HepG2 (cell line): ENCODE data around the gene ALCAM. TPM values are rescaled to one million over a fixed set of nuclear protein-coding genes. Genes with fewer than 3 reads are reported as not detected.

Experiments
- BORCS8-MEF2B ChIP-seq: sonication (generic); formaldehyde crosslinking; IDR thresholded peaks from 2 replicates; pipeline ENCODE4 v1.8.0; 2022; ENCODE audit warnings: mild to moderate bottlenecking, missing genetic modification reagents
- KDM6A ChIP-seq: IDR thresholded peaks from 2 replicates; pipeline ENCODE4 v1.6.1; 2016; ENCODE audit warnings: low read depth
- MIER2 ChIP-seq: IDR thresholded peaks from 2 replicates; pipeline ENCODE4 v1.6.1; 2016; ENCODE audit warnings: missing biosample characterization, missing genetic modification reagents
- PREB ChIP-seq: sonication (generic); formaldehyde crosslinking; IDR thresholded peaks from 2 replicates; pipeline ENCODE4 v1.4.0; 2020; ENCODE audit warnings: missing genetic modification reagents
- RNF219 ChIP-seq: sonication (generic); formaldehyde crosslinking; IDR thresholded peaks from 2 replicates; pipeline ENCODE4 v1.5.0; 2020; ENCODE audit warnings: mild to moderate bottlenecking, missing genetic modification reagents
- RXRB ChIP-seq: IDR thresholded peaks from 2 replicates; pipeline ENCODE4 v1.6.1; 2016; ENCODE audit warnings: borderline replicate concordance, missing genetic modification reagents, missing compliant biosample characterization
- ZFAT ChIP-seq: sonication (generic); formaldehyde crosslinking; conservative IDR thresholded peaks from 2 replicates; pipeline ENCODE4 v1.8.1; 2023; ENCODE audit warnings: missing genetic modification reagents, inconsistent platforms
- ZNF124 ChIP-seq: sonication (generic); formaldehyde crosslinking; IDR thresholded peaks from 2 replicates; pipeline ENCODE4 v1.4.0; 2020; ENCODE audit warnings: missing genetic modification reagents
- ZNF143 ChIP-seq: sonication (generic); formaldehyde crosslinking; IDR thresholded peaks from 2 replicates; pipeline ENCODE4 v1.4.0; 2020; ENCODE audit warnings: missing genetic modification reagents
- ZNF224 ChIP-seq: sonication (generic); formaldehyde crosslinking; IDR thresholded peaks from 2 replicates; pipeline ENCODE4 v1.5.0; 2020; ENCODE audit warnings: mild to moderate bottlenecking, missing genetic modification reagents
- ZNF546 ChIP-seq: sonication (generic); formaldehyde crosslinking; conservative IDR thresholded peaks from 2 replicates; pipeline ENCODE4 v1.8.1; 2023; ENCODE audit warnings: mild to moderate bottlenecking, missing genetic modification reagents
- ZNF570 ChIP-seq: sonication (generic); formaldehyde crosslinking; IDR thresholded peaks from 2 replicates; pipeline ENCODE4 v1.4.0; 2020; ENCODE audit warnings: mild to moderate bottlenecking, missing genetic modification reagents, borderline replicate concordance
- polyA plus RNA-seq, 8 experiments: library from polyadenylated mRNA; depleted of rRNA in 3 of 8; stranded (reverse) in 7 of 8; unstranded in 1 of 8; fragments of >200 nt; fragmentation: Illumina TruSeq in 4 of 8; extraction: Trizol in 4 of 8; gene quantifications; 2 replicates each; pipeline versions ENCODE4 v1.2.1 to v1.2.3, GENCODE V29; 2011 to 2016; ENCODE audit warnings: low read depth in 4 of 8, missing spikeins in 1 of 8, mixed read lengths in 1 of 8; ENCODE audit not compliant: insufficient read depth in 1 of 8
- total RNA-seq, 5 experiments: library from RNA; depleted of rRNA; stranded (reverse); fragments of >200 nt; fragmentation: Illumina TruSeq; extraction: Trizol; gene quantifications; 2 replicates each; pipeline ENCODE4 v1.2.3, GENCODE V29; 2016; ENCODE audit warnings: low read depth in 1 of 5
- TF ChIP-seq, protein P1 (sequence below): sonication (generic); formaldehyde crosslinking; IDR thresholded peaks from 2 replicates; pipeline ENCODE4 v1.4.0; 2020; ENCODE audit warnings: missing genetic modification reagents
- TF ChIP-seq, protein P2 (sequence below): IDR thresholded peaks from 2 replicates; pipeline ENCODE4 v1.6.1; 2016; ENCODE audit warnings: low read depth, missing genetic modification reagents, missing compliant biosample characterization

The ALCAM gene
- total and polyA plus RNA-seq, 2 of the 13 experiments (the other 11 are each of a cell fraction or from before 2014, with no cell fraction given) = 26.0 to 33.1 TPM

GRCh38 chr3:105367406-105368213 lies 901 bp downstream of the ALCAM start (continued):
- TF ChIP-seq, protein P1, sequence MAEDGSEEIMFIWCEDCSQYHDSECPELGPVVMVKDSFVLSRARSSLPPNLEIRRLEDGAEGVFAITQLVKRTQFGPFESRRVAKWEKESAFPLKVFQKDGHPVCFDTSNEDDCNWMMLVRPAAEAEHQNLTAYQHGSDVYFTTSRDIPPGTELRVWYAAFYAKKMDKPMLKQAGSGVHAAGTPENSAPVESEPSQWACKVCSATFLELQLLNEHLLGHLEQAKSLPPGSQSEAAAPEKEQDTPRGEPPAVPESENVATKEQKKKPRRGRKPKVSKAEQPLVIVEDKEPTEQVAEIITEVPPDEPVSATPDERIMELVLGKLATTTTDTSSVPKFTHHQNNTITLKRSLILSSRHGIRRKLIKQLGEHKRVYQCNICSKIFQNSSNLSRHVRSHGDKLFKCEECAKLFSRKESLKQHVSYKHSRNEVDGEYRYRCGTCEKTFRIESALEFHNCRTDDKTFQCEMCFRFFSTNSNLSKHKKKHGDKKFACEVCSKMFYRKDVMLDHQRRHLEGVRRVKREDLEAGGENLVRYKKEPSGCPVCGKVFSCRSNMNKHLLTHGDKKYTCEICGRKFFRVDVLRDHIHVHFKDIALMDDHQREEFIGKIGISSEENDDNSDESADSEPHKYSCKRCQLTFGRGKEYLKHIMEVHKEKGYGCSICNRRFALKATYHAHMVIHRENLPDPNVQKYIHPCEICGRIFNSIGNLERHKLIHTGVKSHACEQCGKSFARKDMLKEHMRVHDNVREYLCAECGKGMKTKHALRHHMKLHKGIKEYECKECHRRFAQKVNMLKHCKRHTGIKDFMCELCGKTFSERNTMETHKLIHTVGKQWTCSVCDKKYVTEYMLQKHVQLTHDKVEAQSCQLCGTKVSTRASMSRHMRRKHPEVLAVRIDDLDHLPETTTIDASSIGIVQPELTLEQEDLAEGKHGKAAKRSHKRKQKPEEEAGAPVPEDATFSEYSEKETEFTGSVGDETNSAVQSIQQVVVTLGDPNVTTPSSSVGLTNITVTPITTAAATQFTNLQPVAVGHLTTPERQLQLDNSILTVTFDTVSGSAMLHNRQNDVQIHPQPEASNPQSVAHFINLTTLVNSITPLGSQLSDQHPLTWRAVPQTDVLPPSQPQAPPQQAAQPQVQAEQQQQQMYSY (CRISPR knock-in tag) = peak; percentile 63; the same call in 1 of the 2 replicates
- TF ChIP-seq ZNF143 (no peak), ZFAT (CRISPR knock-in tag) (no peak), ZNF546 (CRISPR knock-in tag) (peak; percentile 61; the same call in 1 of the 2 replicates), ZNF124 (CRISPR knock-in tag) (no peak), ZNF224 (0 out of 2 replicates have a peak, but pooled peaks have one; percentile 24), KDM6A (CRISPR knock-in tag) (no peak), BORCS8-MEF2B (peak; percentile 46; the same call in 1 of the 2 replicates), ZNF570 (no peak), PREB (no peak), MIER2 (CRISPR knock-in tag) (no peak), RXRB (CRISPR knock-in tag) (no peak), RNF219 (CRISPR knock-in tag) (no peak)
- TF ChIP-seq, protein P2, sequence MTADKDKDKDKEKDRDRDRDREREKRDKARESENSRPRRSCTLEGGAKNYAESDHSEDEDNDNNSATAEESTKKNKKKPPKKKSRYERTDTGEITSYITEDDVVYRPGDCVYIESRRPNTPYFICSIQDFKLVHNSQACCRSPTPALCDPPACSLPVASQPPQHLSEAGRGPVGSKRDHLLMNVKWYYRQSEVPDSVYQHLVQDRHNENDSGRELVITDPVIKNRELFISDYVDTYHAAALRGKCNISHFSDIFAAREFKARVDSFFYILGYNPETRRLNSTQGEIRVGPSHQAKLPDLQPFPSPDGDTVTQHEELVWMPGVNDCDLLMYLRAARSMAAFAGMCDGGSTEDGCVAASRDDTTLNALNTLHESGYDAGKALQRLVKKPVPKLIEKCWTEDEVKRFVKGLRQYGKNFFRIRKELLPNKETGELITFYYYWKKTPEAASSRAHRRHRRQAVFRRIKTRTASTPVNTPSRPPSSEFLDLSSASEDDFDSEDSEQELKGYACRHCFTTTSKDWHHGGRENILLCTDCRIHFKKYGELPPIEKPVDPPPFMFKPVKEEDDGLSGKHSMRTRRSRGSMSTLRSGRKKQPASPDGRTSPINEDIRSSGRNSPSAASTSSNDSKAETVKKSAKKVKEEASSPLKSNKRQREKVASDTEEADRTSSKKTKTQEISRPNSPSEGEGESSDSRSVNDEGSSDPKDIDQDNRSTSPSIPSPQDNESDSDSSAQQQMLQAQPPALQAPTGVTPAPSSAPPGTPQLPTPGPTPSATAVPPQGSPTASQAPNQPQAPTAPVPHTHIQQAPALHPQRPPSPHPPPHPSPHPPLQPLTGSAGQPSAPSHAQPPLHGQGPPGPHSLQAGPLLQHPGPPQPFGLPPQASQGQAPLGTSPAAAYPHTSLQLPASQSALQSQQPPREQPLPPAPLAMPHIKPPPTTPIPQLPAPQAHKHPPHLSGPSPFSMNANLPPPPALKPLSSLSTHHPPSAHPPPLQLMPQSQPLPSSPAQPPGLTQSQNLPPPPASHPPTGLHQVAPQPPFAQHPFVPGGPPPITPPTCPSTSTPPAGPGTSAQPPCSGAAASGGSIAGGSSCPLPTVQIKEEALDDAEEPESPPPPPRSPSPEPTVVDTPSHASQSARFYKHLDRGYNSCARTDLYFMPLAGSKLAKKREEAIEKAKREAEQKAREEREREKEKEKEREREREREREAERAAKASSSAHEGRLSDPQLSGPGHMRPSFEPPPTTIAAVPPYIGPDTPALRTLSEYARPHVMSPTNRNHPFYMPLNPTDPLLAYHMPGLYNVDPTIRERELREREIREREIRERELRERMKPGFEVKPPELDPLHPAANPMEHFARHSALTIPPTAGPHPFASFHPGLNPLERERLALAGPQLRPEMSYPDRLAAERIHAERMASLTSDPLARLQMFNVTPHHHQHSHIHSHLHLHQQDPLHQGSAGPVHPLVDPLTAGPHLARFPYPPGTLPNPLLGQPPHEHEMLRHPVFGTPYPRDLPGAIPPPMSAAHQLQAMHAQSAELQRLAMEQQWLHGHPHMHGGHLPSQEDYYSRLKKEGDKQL (CRISPR knock-in tag) = no peak
